OCI-LY7 (cell line): ENCODE results near the gene NMRAL1. TPM values are rescaled to one million over a fixed set of nuclear protein-coding genes. Genes with fewer than 3 reads are reported as not detected.

Source experiments
- BruUV-seq: library from RNA; stranded (reverse); fragments of 400-500 nt; replicated peaks from 2 replicates; lab custom pipeline; 2021; lab: Mats Ljungman, UMichigan
- CTCF ChIA-PET: fragments of 300-600 bp; sonication (Branson Sonifier 250); formaldehyde crosslinking; loops from one replicate; lab custom pipeline; 2022; ENCODE audit warnings: antibody characterized with exemption; ENCODE audit not compliant: unreplicated experiment; lab: Charles Lee
- POLR2A ChIA-PET: fragments of 300-600 bp; sonication (Branson Sonifier 250); formaldehyde crosslinking; loops from one replicate; lab custom pipeline; 2022; ENCODE audit warnings: antibody characterized with exemption; lab: Charles Lee
- DNase-seq: peaks from one replicate; pipeline ENCODE4 v3.0.0-alpha.2; 2015; ENCODE audit warnings: low spot score
- H2AFZ ChIP-seq: fragments of 200-600 bp; sonication (generic), shearing (Covaris generic); 2 replicates; pipeline ENCODE4 v1.6.1; 2014; ENCODE audit warnings: mild to moderate bottlenecking, antibody characterized with exemption, low read length, moderate library complexity
- H3K27ac ChIP-seq: fragments of 200-600 bp; sonication (generic); 2 replicates; pipeline ENCODE4 v1.5.1; 2014; ENCODE audit warnings: mixed run types, low read depth, mild to moderate bottlenecking, moderate library complexity, low read length, inconsistent platforms; ENCODE audit not compliant: poor library complexity, severe bottlenecking
- H3K36me3 ChIP-seq: fragments of 200-600 bp; sonication (generic); 2 replicates; pipeline ENCODE4 v1.6.1; 2014; ENCODE audit warnings: mild to moderate bottlenecking, antibody characterized with exemption, low read length, moderate library complexity, mixed read lengths; ENCODE audit not compliant: insufficient read depth
- H3K4me1 ChIP-seq: fragments of 200-600 bp; sonication (generic); 2 replicates; pipeline ENCODE4 v1.5.1; 2014; ENCODE audit warnings: mild to moderate bottlenecking, low read length; ENCODE audit not compliant: insufficient read depth, poor library complexity, severe bottlenecking
- H3K4me2 ChIP-seq: fragments of 200-600 bp; sonication (generic); 2 replicates; pipeline ENCODE4 v1.6.1; 2014; ENCODE audit warnings: mild to moderate bottlenecking, low read length
- H3K4me3 ChIP-seq: fragments of 200-600 bp; sonication (generic); 2 replicates; pipeline ENCODE4 v1.5.1; 2014; ENCODE audit warnings: mild to moderate bottlenecking, low read depth, low read length; ENCODE audit not compliant: poor library complexity, severe bottlenecking
- H3K79me2 ChIP-seq: fragments of 200-600 bp; sonication (generic); 2 replicates; pipeline ENCODE4 v1.6.1; 2016; ENCODE audit warnings: low read depth, mild to moderate bottlenecking, low read length, moderate library complexity, mixed read lengths; ENCODE audit not compliant: insufficient read depth
- H3K9me2 ChIP-seq: fragments of 200-600 bp; sonication (generic); 2 replicates; pipeline ENCODE4 v1.6.1; 2016; ENCODE audit warnings: mild to moderate bottlenecking, low read length, mixed read lengths; ENCODE audit not compliant: insufficient read depth
- H3K9me3 ChIP-seq: fragments of 200-600 bp; sonication (generic); 2 replicates; pipeline ENCODE4 v1.6.1; 2014; ENCODE audit warnings: mild to moderate bottlenecking, mixed run types, low read length, mixed read lengths
- H4K20me1 ChIP-seq: fragments of 200-600 bp; sonication (generic); 2 replicates; pipeline ENCODE4 v1.6.1; 2014; ENCODE audit warnings: mild to moderate bottlenecking, antibody characterized with exemption, low read length, moderate library complexity, mixed read lengths; ENCODE audit not compliant: insufficient read depth
- CTCF ChIP-seq: fragments of 200-600 bp; sonication (generic); conservative IDR thresholded peaks from 2 replicates; pipeline ENCODE4 v1.5.1; 2014; ENCODE audit warnings: mild to moderate bottlenecking, antibody characterized with exemption, low read length, moderate library complexity, mixed read lengths
- EZH2phosphoT487 ChIP-seq: fragments of 200-600 bp; sonication (generic); IDR thresholded peaks from 2 replicates; pipeline ENCODE4 v1.6.1; 2018; ENCODE audit warnings: low read depth, borderline replicate concordance, mild to moderate bottlenecking, mixed run types, antibody characterized with exemption, low read length, moderate library complexity, mixed read lengths
- intact Hi-C: fragments of 100-400 bp; cut with micrococcal nuclease; formaldehyde crosslinking; loops from one replicate; pipeline ENCODE4 v1.10.0; 2022; ENCODE audit not compliant: unreplicated experiment
- total RNA-seq, 2 experiments: library from RNA; depleted of rRNA in 1 of 2; stranded (reverse); fragments of >200 nt in 1 of 2; shearing (Covaris generic) in 1 of 2; gene quantifications; 2 replicates each; pipeline ENCODE4 v1.2.3, GENCODE V29; 2014 to 2022

NMRAL1 gene
- total RNA-seq, 2 experiments from 2014 or later, result 92.8 to 139 TPM

- DNase-seq, result no peak
- no peaks in the 10 kb centered on the region; the same call in 1 of the 2 replicates for H3K79me2 ChIP-seq
- no peak for TF ChIP-seq CTCF
- H4K20me1 ChIP-seq, result no peaks in the 10 kb centered on the region
- H3K4me1 ChIP-seq, result no peaks in the 10 kb centered on the region
- BruUV-seq, result no TSS peak
- no peak overlapping the region for H3K27ac ChIP-seq
- intact Hi-C loops, result no loop called here
- peaks cover 56% of the 10 kb centered on the region for H3K36me3 ChIP-seq
- no peaks in the 10 kb centered on the region for H3K9me3 ChIP-seq
- H2AFZ ChIP-seq, result no peak overlapping the region
- H3K4me3 ChIP-seq, result no peak overlapping the region
- no peaks in the 10 kb centered on the region for H3K9me2 ChIP-seq
- ChIA-PET POLR2A (no interaction called here), CTCF (no interaction called here)
- no peak overlapping the region for H3K4me2 ChIP-seq
These were observed 14.1 kb upstream of the NMRAL1 start for GRCh38 chr16:4488499-4488967.

- no TSS peak for BruUV-seq
- CTCF ChIA-PET, result no interaction called here
- intact Hi-C loops, result no loop called here
- no peaks in the 10 kb centered on the region for H3K79me2 ChIP-seq
- H3K4me2 ChIP-seq, result no peak overlapping the region
- H4K20me1 ChIP-seq, result no peaks in the 10 kb centered on the region
- H3K9me2 ChIP-seq, result no peaks in the 10 kb centered on the region
- POLR2A ChIA-PET, result interaction anchor here (0.7 kb wide), 1 partner anchor 381 kb away, joined by 4 read pairs; no protein-coding TSS in a partner anchor
- H2AFZ ChIP-seq, result no peak overlapping the region
- no peak overlapping the region for H3K4me3 ChIP-seq
- DNase-seq, result no peak
- H3K27ac ChIP-seq, result no peak overlapping the region
- H3K36me3 ChIP-seq, result peaks cover 51% of the 10 kb centered on the region
- no peaks in the 10 kb centered on the region for H3K4me1 ChIP-seq
- H3K9me3 ChIP-seq, result no peaks in the 10 kb centered on the region
- no peak for TF ChIP-seq EZH2phosphoT487
- TF ChIP-seq CTCF, result no peak
These were observed 13.6 kb upstream of the NMRAL1 start for GRCh38 chr16:4487955-4488498.

GRCh38 chr16:4486126-4486893 is 11.9 kb upstream of the NMRAL1 start:
- TF ChIP-seq EZH2phosphoT487, result no peak
- Histone ChIP-seq H3K27ac (no peak overlapping the region), H3K4me1 (no peaks in the 10 kb centered on the region), H2AFZ (no peak overlapping the region), H3K4me3 (no peak overlapping the region), H3K9me2 (no peaks in the 10 kb centered on the region), H3K4me2 (no peak overlapping the region), H3K9me3 (no peaks in the 10 kb centered on the region), H3K36me3 (peaks cover 49% of the 10 kb centered on the region), H4K20me1 (peaks cover 6% of the 10 kb centered on the region), H3K79me2 (peaks cover 10% of the 10 kb centered on the region; the same call in 1 of the 2 replicates)
- BruUV-seq, result no TSS peak
- ChIA-PET CTCF (no interaction called here), POLR2A (no interaction called here)
- intact Hi-C loops, result no loop called here
- DNase-seq, result no peak
